Measurements from ENCODE around the gene MB21D2. TPM values are rescaled to one million over a fixed set of nuclear protein-coding genes. Genes with fewer than 3 reads are reported as not detected.

The MB21D2 gene
- total RNA-seq, 2 donors from 2014 or later: 2.8 to 5.2 TPM

- ATAC-seq: no peak
Measured at GRCh38 chr3:192826214-192827006, 91.2 kb downstream of the MB21D2 start.

GRCh38 chr3:192825657-192826200 is 91.9 kb downstream of the MB21D2 start:
- peak; percentile 85 for ATAC-seq
- DNase-seq: peak; percentile 31 to 33
- intact Hi-C loops (cut with DNase I, micrococcal nuclease): no loop called here

More at GRCh38 chr3:192826214-192827006, 91.2 kb downstream of the MB21D2 start:
- no peak for DNase-seq
- intact Hi-C loops (cut with DNase I, micrococcal nuclease): no loop called here

- intact Hi-C loops (cut with DNase I, micrococcal nuclease): no loop called here
- ATAC-seq: no peak
- DNase-seq: no peak
Measured at GRCh38 chr3:192825216-192825615, 92.4 kb downstream of the MB21D2 start.

- DNase-seq (no peak), ATAC-seq (no peak)
- intact Hi-C loops (cut with DNase I, micrococcal nuclease): no loop called here
Measured at GRCh38 chr3:192824313-192824712, 93.3 kb downstream of the MB21D2 start.

GRCh38 chr3:192821161-192821560 is 96.5 kb downstream of the MB21D2 start:
- intact Hi-C loops (cut with DNase I, micrococcal nuclease): no loop called here
- DNase-seq (no peak), ATAC-seq (no peak)

GRCh38 chr3:192820161-192820560 is 97.5 kb downstream of the MB21D2 start:
- DNase-seq (no peak), ATAC-seq (no peak)
- intact Hi-C loops (cut with DNase I, micrococcal nuclease): no loop called here

GRCh38 chr3:192819001-192819569 is 98.6 kb downstream of the MB21D2 start:
- ATAC-seq: no peak
- intact Hi-C loops (cut with DNase I, micrococcal nuclease): loop anchor here (5.0 kb wide), 2 partner anchors 98 to 223 kb away; partner anchors contain the start of gene MB21D2 (in 1 of the 2)
- no peak for DNase-seq

- DNase-seq (no peak), ATAC-seq (no peak)
- intact Hi-C loops (cut with DNase I, micrococcal nuclease): loop anchor here (5.0 kb wide), 2 partner anchors 99 to 224 kb away; partner anchors contain the start of gene MB21D2 (in 1 of the 2)
Measured at GRCh38 chr3:192818126-192818525, 99.5 kb downstream of the MB21D2 start.

GRCh38 chr3:192817506-192817905 is 100.2 kb downstream of the MB21D2 start:
- DNase-seq (no peak), ATAC-seq (no peak)
- intact Hi-C loops (cut with DNase I, micrococcal nuclease): loop anchor here (5.0 kb wide), 2 partner anchors 100 to 225 kb away; partner anchors contain the start of gene MB21D2 (in 1 of the 2)

- DNase-seq (no peak), ATAC-seq (no peak)
- intact Hi-C loops (cut with DNase I, micrococcal nuclease): loop anchor here (5.0 kb wide), 2 partner anchors 100 to 225 kb away; partner anchors contain the start of gene MB21D2 (in 1 of the 2)
Measured at GRCh38 chr3:192817053-192817452, 100.6 kb downstream of the MB21D2 start.

GRCh38 chr3:192816351-192816750 is 101.3 kb downstream of the MB21D2 start:
- intact Hi-C loops (cut with DNase I, micrococcal nuclease): loop anchor here (5.0 kb wide), 2 partner anchors 101 to 226 kb away; partner anchors contain the start of gene MB21D2 (in 1 of the 2)
- no peak for DNase-seq
- ATAC-seq: peak; percentile 51

- intact Hi-C loops (cut with DNase I, micrococcal nuclease): loop anchor here in 1 of 2 donors (5.0 kb wide), 2 partner anchors 229 to 759 kb away; no protein-coding TSS in a partner anchor
- ATAC-seq (peak; percentile 76), DNase-seq (no peak)
Measured at GRCh38 chr3:192812743-192813383, 104.8 kb downstream of the MB21D2 start.

- no peak for DNase-seq
Measured at GRCh38 chr3:192805711-192806110, 111.9 kb downstream of the MB21D2 start.

GRCh38 chr3:192804502-192804901 is 113.2 kb downstream of the MB21D2 start:
- DNase-seq (no peak), ATAC-seq (no peak)
- intact Hi-C loops (cut with DNase I, micrococcal nuclease): loop anchor here in 1 of 2 donors (5.0 to 10.0 kb wide), 2 partner anchors 237 to 340 kb away; no protein-coding TSS in a partner anchor

More at GRCh38 chr3:192805711-192806110, 111.9 kb downstream of the MB21D2 start:
- intact Hi-C loops (cut with DNase I, micrococcal nuclease): loop anchor here in 1 of 2 donors (10.0 kb wide), 1 partner anchor 341 kb away; no protein-coding TSS in a partner anchor
- ATAC-seq: no peak

GRCh38 chr3:192802957-192803899 is 114.4 kb downstream of the MB21D2 start:
- peak; percentile 47 for ATAC-seq
- no peak for DNase-seq
- intact Hi-C loops (cut with DNase I, micrococcal nuclease): loop anchor here in 1 of 2 donors (5.0 to 10.0 kb wide), 2 partner anchors 236 to 338 kb away; no protein-coding TSS in a partner anchor

GRCh38 chr3:192801985-192802384 is 115.7 kb downstream of the MB21D2 start:
- no peak for ATAC-seq
- intact Hi-C loops (cut with DNase I, micrococcal nuclease): loop anchor here in 1 of 2 donors (5.0 to 10.0 kb wide), 2 partner anchors 235 to 337 kb away; no protein-coding TSS in a partner anchor

GRCh38 chr3:192799721-192800120 is 117.9 kb downstream of the MB21D2 start:
- DNase-seq (no peak), ATAC-seq (no peak)
- intact Hi-C loops (cut with DNase I, micrococcal nuclease): loop anchor here in 1 of 2 donors (5.0 to 10.0 kb wide), 2 partner anchors 232 to 335 kb away; no protein-coding TSS in a partner anchor

More at GRCh38 chr3:192801985-192802384, 115.7 kb downstream of the MB21D2 start:
- no peak for DNase-seq
